HG03159 (cell line): ENCODE results near the gene ESRRB.

Experiments
- ATAC-seq: cut with Tn5 transposase; IDR thresholded peaks from one replicate; pipeline ENCODE4 v1.9.1; 2021; ENCODE audit warnings: mild to moderate bottlenecking, moderate library complexity; ENCODE audit not compliant: unreplicated experiment

The ESRRB gene

GRCh38 chr14:76351941-76352340, 24.0 kb upstream of the ESRRB start:
- ATAC-seq = no peak

DNA sequence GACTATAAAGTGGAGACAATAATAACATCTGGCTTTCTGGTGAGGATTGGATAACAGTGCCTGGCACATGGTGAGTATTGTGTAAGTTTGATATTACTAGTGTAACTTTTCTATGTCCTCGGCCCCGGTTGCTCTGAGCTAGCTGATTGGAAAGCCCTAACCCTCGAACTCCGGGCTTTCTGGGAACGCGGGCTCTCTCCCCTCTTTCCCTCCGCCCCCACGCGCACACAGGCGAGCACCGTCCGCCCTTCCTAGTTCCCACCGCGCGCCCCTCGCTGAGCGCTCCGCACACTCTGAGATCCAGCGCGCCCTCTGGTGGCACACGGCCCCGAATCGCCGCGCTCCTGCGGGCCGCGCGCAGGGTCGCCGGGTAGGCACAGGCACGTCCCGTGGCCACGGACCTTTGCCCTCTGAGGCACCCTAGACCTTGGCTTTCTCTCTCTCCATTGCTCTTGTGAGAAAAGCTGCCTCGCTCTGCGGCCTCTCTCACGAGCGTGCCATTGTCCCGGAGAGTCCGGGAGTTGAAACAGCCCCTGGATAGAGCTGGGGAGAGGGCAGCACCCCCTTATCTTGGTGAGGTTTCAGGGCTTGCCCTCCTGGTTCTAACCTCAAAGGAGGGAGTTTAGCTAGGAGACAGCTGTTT, 23.2 kb upstream of the ESRRB start:
- no peak for ATAC-seq

DNA sequence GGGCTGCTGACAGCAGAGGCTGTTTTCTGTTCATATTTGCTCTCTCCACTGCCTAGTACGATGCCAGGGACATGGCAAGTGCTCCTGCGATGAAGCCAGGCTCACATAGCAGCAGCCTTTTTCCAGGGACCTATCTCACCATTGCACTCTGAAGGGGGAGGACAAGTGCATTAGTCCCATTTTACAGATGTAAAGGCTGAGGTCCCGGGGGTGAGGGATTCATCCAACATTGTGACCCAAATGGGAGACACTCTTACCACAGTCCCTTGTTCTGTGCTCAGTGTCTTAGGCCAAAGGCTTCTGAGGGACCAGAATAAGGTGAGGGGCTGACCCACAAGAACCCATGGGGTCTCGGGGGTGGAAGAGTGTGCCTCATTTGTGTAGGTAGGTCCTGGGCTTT, 21.6 kb upstream of the ESRRB start:
- ATAC-seq = no peak

DNA sequence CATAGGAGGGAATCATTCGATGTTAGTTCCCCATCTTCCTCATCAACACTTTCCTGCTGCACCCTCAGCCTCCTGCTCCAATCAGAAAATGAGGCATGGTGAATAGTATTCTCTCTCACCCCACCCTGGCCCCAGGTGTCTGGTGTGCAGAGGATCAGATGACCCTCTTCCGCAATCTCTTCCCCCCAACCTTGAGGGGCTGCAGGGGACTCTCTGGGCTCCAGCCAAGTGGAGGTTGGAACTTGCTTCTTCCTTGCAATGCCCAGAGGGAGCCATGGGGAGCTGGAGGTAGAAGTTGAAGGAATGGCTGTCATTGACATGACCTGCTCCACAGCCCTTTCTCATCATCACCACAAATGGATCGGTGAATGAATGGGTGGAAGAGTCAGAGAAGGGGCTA, 20.2 kb upstream of the ESRRB start:
- ATAC-seq = no peak

GRCh38 chr14:76371066-76371465, 4.9 kb upstream of the ESRRB start:
- no peak for ATAC-seq

- no peak for ATAC-seq
Observed at GRCh38 chr14:76373456-76373855, 2.5 kb upstream of the ESRRB start.

DNA sequence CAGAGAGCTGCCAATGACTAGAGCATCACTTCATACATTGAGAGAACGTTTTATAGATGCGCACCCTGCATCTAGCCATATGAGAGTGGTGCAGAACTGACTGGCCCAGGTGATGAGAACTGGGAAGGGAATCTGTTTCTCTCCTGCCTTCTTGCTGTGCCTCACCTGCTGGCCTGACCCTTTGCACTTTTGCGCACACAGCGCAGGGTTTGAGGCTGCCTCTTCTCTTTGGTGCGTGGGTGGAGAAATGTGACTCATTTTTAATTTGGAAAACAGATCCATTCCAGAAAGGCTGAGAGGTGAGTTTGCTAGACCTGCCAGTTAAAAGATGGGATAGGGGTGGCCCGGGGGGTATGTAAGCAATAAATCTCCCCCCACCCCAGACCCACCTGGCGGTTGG, 453 bp upstream of the ESRRB start:
- no peak for ATAC-seq

DNA sequence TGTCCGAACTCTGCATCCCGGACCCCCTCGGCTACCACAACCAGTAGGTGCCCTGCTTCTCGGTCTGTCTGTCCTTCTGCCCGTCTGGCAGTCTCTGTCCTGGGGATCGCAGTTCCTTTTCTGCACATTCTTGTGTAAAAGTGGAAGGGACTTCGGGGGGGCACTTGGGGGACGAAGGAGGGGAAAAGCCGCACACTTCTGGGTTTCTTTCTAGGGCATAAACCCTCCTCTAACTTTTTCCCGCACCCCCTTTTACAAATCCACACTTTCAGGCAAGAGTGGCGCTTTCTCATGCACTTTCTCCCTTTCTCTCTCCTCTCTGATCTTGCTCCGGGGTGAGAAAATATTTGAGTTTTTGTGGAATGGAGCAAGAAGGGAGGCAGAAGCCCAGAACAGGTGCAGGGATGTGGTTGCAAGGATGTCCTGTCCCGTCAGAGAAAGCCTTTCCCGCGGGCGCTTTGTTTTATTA, 506 bp downstream of the ESRRB start:
- no peak for ATAC-seq

DNA sequence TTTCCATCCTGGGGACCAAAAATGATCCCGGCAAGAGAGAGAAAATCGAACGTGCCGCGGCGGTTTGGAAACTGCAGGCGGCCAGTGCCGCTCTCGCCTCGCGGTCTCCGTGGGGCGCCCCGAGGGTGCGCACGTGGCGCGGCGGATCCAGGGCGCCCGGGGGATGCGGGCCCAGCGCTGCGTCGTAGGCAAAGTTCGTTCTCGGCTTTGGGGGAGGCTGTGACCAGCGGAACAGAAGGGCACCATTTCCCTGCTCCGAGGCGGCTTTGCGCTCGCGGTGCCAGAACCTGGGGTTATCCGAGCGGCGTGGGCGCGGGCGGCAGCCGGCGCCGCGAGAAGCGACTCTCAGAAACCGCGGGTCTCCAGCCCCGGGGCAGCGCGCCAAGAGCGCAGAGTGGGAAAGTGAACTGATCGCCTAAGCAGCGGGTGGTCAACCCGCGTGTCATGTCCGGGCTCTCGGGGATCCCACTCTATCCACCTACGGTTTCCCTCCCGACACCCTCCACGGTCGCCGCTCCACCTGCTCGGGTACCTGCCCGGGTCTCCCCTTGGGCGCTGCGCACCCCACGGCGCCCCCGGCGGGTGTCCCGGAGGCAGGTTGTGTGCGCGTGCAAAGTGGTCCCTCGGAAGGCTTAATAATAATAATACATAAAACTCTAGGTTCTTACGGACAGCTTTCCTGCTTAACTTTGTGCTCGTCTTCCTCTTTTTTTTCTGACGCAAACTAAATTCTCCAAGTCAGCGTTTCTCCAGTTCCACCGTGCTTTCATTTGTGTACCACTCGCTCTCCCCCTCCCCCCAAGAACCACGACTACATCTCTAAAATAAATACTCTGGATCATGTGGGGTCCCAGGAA, 1.2 kb downstream of the ESRRB start:
- ATAC-seq = no peak

DNA sequence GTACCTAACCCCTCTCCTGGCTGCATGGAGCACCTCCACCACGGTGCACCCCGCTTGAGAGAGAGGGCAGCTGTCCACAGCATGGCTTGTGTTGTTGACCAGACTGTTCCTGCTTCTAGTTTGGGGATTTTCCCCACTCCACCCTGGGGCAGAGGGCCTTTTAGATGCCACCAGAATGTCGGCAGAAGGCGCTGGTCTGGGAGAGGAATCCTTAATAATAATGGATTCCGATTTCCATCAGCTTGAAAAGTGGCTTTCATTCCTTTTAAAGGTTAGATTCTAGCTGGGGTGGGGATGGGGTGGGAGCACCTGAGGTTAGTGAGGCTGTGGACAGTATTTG, 1.8 kb downstream of the ESRRB start:
- ATAC-seq = no peak

DNA sequence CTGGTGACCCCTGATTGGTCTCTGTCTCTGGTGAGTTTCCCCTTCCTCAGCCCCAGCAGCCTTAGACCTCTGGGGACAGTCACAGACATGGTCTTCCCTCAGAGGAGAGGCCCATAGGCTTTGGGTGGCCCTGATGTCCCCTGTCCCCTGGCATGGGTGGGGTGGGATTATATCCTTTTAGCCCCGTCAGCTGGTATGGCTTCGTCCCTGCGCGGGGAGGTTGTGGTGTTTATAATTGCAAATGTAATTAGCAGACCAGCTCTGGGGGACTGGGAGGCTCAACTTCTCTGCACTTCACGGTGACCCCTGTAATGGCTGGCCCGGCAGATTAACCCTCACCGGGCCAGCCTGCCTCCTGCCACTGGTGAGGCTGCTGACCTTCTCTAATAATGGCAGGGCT, 5.1 kb downstream of the ESRRB start:
- no peak for ATAC-seq

DNA sequence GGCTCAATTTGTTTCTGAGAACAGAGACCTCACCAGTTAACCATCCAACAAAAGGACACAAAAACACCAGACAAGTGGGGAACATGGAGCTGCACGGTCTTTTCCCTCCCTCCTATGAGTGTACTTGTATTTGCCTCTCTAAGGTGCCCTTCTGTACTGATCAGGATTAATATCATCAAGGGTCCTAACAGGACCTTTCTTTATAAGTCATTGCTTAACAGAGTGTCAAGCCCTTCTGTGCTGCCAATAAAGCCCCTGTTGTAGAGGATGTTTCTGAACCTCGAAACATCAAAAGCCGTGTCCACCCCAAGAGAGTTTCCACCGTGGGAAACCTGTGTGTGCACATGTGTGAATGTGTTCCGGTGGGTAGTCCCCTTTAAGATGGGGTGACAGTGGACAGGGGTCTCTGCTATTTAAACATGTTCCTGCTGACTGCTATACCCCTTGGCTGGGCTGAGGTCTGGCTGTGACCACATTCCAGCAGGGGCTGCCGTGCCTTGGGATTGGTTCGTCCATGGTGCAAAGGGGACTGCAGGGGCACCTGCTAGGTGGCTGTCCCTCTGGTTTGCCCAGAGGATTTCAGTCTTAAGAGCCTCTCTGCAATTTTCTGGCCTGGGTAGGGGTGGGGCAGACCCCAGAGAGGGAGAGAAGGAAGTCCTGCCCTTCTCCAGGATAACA, 6.0 kb downstream of the ESRRB start:
- no peak for ATAC-seq

GRCh38 chr14:76382495-76382832, 6.5 kb downstream of the ESRRB start:
- no peak for ATAC-seq

- ATAC-seq = no peak
Observed at GRCh38 chr14:76385435-76385834, 9.5 kb downstream of the ESRRB start.

GRCh38 chr14:76386944-76387782, 11.2 kb downstream of the ESRRB start:
- ATAC-seq = no peak

DNA sequence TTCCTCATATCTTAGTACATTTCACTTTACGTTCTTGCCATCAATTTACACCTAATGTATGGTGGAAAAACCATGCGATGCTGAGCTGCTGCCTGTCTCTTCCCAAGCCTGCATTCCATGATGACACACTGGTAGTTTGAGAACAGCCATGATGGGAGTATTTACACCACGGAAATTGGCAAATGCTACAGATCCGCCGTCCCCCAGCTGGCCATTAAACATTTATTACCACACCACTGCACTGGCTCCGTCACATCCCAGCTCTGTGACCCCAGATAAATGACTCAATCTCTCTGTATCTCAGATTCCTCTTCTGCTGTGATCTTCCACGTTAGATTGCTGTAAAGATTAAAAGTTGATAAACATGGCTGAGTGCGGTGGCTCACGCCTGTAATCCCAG, 13.9 kb downstream of the ESRRB start:
- ATAC-seq = no peak

DNA sequence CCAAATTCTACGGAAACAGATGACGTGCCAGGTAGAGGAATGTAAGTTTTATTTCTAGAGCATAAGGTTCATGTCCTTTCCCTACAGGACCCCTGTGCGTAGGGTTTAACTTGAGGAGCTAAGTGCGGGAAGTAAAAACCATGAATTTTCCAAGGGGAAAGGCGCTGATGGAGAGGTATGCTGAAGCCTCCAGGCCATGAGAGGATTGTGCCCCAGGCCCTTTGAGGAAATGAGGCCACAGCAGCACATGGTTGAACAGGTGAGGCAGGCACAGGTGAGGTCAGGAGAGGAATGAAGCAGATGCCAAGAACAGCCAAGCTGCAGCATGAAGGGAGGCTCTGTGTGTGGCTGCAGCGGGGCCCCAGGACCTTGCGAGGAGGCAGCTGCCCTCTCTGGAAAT, 14.7 kb downstream of the ESRRB start:
- no peak for ATAC-seq

GRCh38 chr14:76391981-76392690, 16.2 kb downstream of the ESRRB start:
- ATAC-seq = no peak

- ATAC-seq = no peak
Observed at GRCh38 chr14:76394569-76394968, 18.6 kb downstream of the ESRRB start.

GRCh38 chr14:76395161-76395560, 19.2 kb downstream of the ESRRB start:
- ATAC-seq = no peak
